H1 (cell line): ENCODE data around the gene JAM2.

ENCODE experiments used
- EP300 ChIP-seq, 2 experiments: IDR thresholded peaks; 1 replicate in 1 of 2; 2 replicates in 1 of 2; pipeline ENCODE4 v1.6.1; 2011 to 2012; ENCODE audit warnings: low read depth in 2 of 2, low read length in 2 of 2, mild to moderate bottlenecking in 2 of 2, borderline replicate concordance in 1 of 2, inconsistent platforms in 1 of 2, moderate library complexity in 1 of 2
- NRF1 ChIP-seq: IDR thresholded peaks from 2 replicates; pipeline ENCODE4 v1.6.1; 2011; ENCODE audit warnings: mild to moderate bottlenecking, low read depth, low read length, improper control_type of control experiment
- RBBP5 ChIP-seq: IDR thresholded peaks from 2 replicates; pipeline ENCODE4 v1.7.1; 2012; ENCODE audit warnings: low read depth, mild to moderate bottlenecking, inconsistent platforms, low read length, moderate library complexity, borderline replicate concordance
- RNF2 ChIP-seq: fragments of 200-900, 300-1000 bp; sonication (generic); IDR thresholded peaks from 2 replicates; pipeline ENCODE4 v1.7.1; 2016; ENCODE audit warnings: borderline replicate concordance, low read depth, mild to moderate bottlenecking, antibody characterized with exemption, low read length; ENCODE audit not compliant: poor library complexity, severe bottlenecking; ENCODE audit errors: missing control alignments
- RXRA ChIP-seq: IDR thresholded peaks from 2 replicates; pipeline ENCODE4 v1.6.1; 2011; ENCODE audit warnings: low read depth, mild to moderate bottlenecking, low read length, moderate library complexity; ENCODE audit not compliant: insufficient read depth
- YY1 ChIP-seq: IDR thresholded peaks from 2 replicates; pipeline ENCODE4 v1.6.1; 2011; ENCODE audit warnings: low read depth, mild to moderate bottlenecking, low read length
- TF ChIP-seq, protein P1 (sequence below), 3 experiments: IDR thresholded peaks; 1 replicate in 2 of 3; 2 replicates in 1 of 3; pipeline versions ENCODE4 v1.5.1 to v1.6.1; 2011; ENCODE audit warnings: low read length in 3 of 3, mild to moderate bottlenecking in 3 of 3, inconsistent platforms in 2 of 3, low read depth in 1 of 3, moderate library complexity in 1 of 3; ENCODE audit not compliant: insufficient read depth in 1 of 3; ENCODE audit errors: control extremely low read depth in 1 of 3

DNA sequence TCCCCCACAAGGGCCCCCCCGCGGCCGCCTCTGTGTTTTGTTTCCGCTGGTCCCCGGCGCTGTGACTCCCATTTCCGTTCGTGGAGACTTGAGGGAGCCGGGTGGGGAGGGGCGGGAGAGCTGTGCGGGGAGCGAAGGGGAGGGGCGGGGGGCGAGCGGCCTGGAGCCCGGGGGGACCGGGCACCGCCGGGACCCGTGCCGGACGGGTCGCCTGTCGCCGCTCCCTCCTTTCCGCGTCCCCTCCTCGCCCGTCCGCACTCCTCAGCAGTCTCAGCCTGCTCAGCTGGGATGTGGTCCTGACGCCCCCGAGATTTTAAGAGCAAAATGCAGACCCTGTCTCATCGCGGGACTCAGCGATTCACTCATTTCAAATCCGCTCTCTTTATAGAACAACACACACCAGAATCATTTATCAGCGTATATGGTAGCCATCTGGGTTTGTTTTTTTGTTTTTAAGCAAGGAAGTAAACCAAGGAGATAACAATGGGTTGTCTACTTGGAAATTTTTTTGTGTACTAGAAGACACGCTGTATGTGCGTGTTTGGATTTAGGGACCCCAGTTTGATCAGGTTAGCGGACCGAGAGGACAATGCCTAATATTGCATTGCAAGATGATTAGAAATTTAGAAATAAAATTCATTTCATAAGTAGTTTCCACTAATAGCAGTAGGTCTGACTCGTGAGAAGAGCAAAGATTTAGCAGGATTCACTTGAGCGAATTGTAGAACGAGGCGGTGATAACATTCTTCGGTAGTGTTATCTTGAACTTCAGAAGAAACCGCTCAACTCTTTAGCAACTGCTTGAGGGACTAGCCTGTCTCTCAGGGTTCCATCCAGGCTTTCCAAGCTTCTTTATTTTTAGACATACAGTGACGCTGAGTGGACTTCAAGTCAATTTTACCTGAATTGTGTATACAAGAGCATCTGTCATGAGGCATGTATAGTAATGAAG lies 96.9 kb downstream of the JAM2 start:
- TF ChIP-seq NRF1 = no peak
- no peak for TF ChIP-seq EP300 (IDR thresholded peaks at IDR 0.05; ENCODE audit: borderline replicate concordance in 1 of 2, low read depth in 2 of 2, low read length in 2 of 2)
- TF ChIP-seq, protein P1, sequence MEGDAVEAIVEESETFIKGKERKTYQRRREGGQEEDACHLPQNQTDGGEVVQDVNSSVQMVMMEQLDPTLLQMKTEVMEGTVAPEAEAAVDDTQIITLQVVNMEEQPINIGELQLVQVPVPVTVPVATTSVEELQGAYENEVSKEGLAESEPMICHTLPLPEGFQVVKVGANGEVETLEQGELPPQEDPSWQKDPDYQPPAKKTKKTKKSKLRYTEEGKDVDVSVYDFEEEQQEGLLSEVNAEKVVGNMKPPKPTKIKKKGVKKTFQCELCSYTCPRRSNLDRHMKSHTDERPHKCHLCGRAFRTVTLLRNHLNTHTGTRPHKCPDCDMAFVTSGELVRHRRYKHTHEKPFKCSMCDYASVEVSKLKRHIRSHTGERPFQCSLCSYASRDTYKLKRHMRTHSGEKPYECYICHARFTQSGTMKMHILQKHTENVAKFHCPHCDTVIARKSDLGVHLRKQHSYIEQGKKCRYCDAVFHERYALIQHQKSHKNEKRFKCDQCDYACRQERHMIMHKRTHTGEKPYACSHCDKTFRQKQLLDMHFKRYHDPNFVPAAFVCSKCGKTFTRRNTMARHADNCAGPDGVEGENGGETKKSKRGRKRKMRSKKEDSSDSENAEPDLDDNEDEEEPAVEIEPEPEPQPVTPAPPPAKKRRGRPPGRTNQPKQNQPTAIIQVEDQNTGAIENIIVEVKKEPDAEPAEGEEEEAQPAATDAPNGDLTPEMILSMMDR (IDR thresholded peaks at IDR 0.05; ENCODE audit: control extremely low read depth in 1 of 3, insufficient read depth in 1 of 3, low read depth in 1 of 3, low read length in 3 of 3) = no peak
- no peak for TF ChIP-seq RNF2
- no peak for TF ChIP-seq RXRA
- no peak; the same call in 1 of the 2 replicates for TF ChIP-seq RBBP5
- TF ChIP-seq YY1 = no peak
